GM12891 (cell line): Measurements from ENCODE around the gene RFC5.

Source experiments
- POLR2A ChIP-seq: IDR thresholded peaks from 2 replicates; pipeline ENCODE4 v1.6.1; 2011; ENCODE audit warnings: low read depth, low read length, control low read depth
- POLR2AphosphoS5 ChIP-seq: IDR thresholded peaks from 2 replicates; pipeline ENCODE4 v1.6.1; 2011; ENCODE audit warnings: low read depth, low read length, control low read depth
- POU2F2 ChIP-seq: IDR thresholded peaks from 2 replicates; pipeline ENCODE4 v1.6.1; 2011; ENCODE audit warnings: low read depth, mild to moderate bottlenecking, control low read depth, low read length, moderate library complexity
- TAF1 ChIP-seq: IDR thresholded peaks from 2 replicates; pipeline ENCODE4 v1.6.1; 2011; ENCODE audit warnings: low read depth, low read length, control low read depth

DNA sequence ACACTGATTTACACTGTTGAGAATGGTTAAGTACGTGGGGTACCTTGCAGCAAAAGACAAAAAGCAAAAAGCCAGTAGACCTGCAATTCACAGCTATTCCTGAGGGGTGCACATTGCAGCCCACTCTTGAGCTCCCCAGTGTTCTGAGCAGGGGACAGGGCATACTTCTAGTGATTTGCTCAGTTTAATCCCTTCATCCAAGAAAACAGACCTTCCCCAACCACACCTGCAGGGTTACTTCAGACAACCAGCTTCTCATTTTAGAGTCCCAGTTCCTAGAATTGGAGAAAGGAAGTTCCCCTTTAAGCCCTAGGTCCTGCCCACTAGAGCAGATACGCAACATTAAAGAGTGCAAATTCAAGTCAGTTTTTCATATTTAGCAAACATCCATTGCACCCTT is 48.1 kb downstream of the RFC5 start:
- no peak for TF ChIP-seq POLR2AphosphoS5
- TF ChIP-seq POLR2A, result no peak
- TF ChIP-seq TAF1, result no peak
- no peak for TF ChIP-seq POU2F2
